ENCODE results near the gene CEP72.

GRCh38 chr5:590346-590745 lies 21.8 kb upstream of the CEP72 start:
- TF ChIP-seq CTCF (IDR thresholded peaks at IDR 0.05) (no peak), POLR2AphosphoS5 (IDR thresholded peaks at IDR 0.05; ENCODE audit: low read depth, low read length) (no peak), SIN3A (IDR thresholded peaks at IDR 0.05; ENCODE audit: borderline replicate concordance, insufficient read depth, low read depth, low read length) (no peak), TCF7L2 (IDR thresholded peaks at IDR 0.05; ENCODE audit: low read depth, low read length) (no peak)
- TF ChIP-seq, protein P1, sequence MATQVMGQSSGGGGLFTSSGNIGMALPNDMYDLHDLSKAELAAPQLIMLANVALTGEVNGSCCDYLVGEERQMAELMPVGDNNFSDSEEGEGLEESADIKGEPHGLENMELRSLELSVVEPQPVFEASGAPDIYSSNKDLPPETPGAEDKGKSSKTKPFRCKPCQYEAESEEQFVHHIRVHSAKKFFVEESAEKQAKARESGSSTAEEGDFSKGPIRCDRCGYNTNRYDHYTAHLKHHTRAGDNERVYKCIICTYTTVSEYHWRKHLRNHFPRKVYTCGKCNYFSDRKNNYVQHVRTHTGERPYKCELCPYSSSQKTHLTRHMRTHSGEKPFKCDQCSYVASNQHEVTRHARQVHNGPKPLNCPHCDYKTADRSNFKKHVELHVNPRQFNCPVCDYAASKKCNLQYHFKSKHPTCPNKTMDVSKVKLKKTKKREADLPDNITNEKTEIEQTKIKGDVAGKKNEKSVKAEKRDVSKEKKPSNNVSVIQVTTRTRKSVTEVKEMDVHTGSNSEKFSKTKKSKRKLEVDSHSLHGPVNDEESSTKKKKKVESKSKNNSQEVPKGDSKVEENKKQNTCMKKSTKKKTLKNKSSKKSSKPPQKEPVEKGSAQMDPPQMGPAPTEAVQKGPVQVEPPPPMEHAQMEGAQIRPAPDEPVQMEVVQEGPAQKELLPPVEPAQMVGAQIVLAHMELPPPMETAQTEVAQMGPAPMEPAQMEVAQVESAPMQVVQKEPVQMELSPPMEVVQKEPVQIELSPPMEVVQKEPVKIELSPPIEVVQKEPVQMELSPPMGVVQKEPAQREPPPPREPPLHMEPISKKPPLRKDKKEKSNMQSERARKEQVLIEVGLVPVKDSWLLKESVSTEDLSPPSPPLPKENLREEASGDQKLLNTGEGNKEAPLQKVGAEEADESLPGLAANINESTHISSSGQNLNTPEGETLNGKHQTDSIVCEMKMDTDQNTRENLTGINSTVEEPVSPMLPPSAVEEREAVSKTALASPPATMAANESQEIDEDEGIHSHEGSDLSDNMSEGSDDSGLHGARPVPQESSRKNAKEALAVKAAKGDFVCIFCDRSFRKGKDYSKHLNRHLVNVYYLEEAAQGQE (IDR thresholded peaks at IDR 0.05; ENCODE audit: insufficient read depth in 1 of 2, low read depth in 2 of 2, low read length in 1 of 2): no peak
